Measurements from ENCODE around the gene SORBS2. TPM values are rescaled to one million over a fixed set of nuclear protein-coding genes. Genes with fewer than 3 reads are reported as not detected.

The SORBS2 gene
- total and polyA plus RNA-seq, 2 donors (not counting 1 experiment from before 2014, with no cell fraction given), result 0.25 to 0.89 TPM

GRCh38 chr4:185677637-185678314 lies 134.2 kb downstream of the SORBS2 start:
- no peak overlapping the region for H3K4me2 ChIP-seq (replicated peaks; ENCODE audit: low read depth, low read length, poor library complexity, severe bottlenecking)
- no peaks in the 10 kb centered on the region for H3K9me3 ChIP-seq (ENCODE audit: control extremely low read depth in 1 of 3, control insufficient read depth in 2 of 3, insufficient read depth in 1 of 3, low read length in 2 of 3)
- Mint-ChIP-seq H3K4me3 (no peak overlapping the region), H3K4me1 (no peaks in the 10 kb centered on the region), H3K9me3 (ENCODE audit: insufficient read depth) (peaks cover 3% of the 10 kb centered on the region), H3K27ac (no peak overlapping the region), H3K27me3 (peaks cover 22% of the 10 kb centered on the region)
- H3K9ac ChIP-seq (ENCODE audit: low read length), result no peak overlapping the region
- no peaks in the 10 kb centered on the region for H3K4me1 ChIP-seq (ENCODE audit: control insufficient read depth in 2 of 2, insufficient read depth in 2 of 2, low read length in 2 of 2)
- no peaks in the 10 kb centered on the region for H4K20me1 ChIP-seq (ENCODE audit: control insufficient read depth, insufficient read depth, low read length, poor library complexity, severe bottlenecking)
- no peak overlapping the region for H2AFZ ChIP-seq (ENCODE audit: insufficient read depth, low read depth, low read length, poor library complexity, severe bottlenecking)
- TF ChIP-seq CTCF (IDR thresholded peaks at IDR 0.05) (no peak), EZH2 (IDR thresholded peaks at IDR 0.05; ENCODE audit: borderline replicate concordance, insufficient read depth, low read depth, low read length, poor library complexity, severe bottlenecking) (no peak)
- CTCF ChIA-PET, result no interaction called here
- H3K27me3 ChIP-seq (replicated peaks in 1 of 4; ENCODE audit: control extremely low read depth in 1 of 4, control insufficient read depth in 3 of 4, insufficient read depth in 4 of 4, low read length in 3 of 4), result no peaks in the 10 kb centered on the region
- no peak overlapping the region for H3K4me3 ChIP-seq (ENCODE audit: control extremely low read depth in 1 of 5, extremely low read depth in 1 of 5, insufficient read depth in 1 of 5, low read depth in 2 of 5, low read length in 4 of 5)
- H3K36me3 ChIP-seq (replicated peaks in 1 of 2; ENCODE audit: control extremely low read depth in 1 of 2, control insufficient read depth in 1 of 2, extremely low read depth in 1 of 2, insufficient read depth in 2 of 2, low read length in 1 of 2), result no peaks in the 10 kb centered on the region
- intact Hi-C loops (cut with micrococcal nuclease), result no loop called here
- no CpG with 5 or more reads among the region's 1 CpG for WGBS (ENCODE audit: insufficient coverage)
- no peak overlapping the region for H3K27ac ChIP-seq (ENCODE audit: low read length in 2 of 2)
- POLR2A ChIA-PET, result no interaction called here
- no peak for DNase-seq
- ATAC-seq (ENCODE audit: low read depth), result no peak
- no peaks in the 10 kb centered on the region for H3K79me2 ChIP-seq (ENCODE audit: control insufficient read depth, insufficient read depth, low read length)

GRCh38 chr4:185672618-185673017 lies 139.4 kb downstream of the SORBS2 start:
- H3K4me3 ChIP-seq (ENCODE audit: control extremely low read depth in 1 of 5, extremely low read depth in 1 of 5, insufficient read depth in 1 of 5, low read depth in 2 of 5, low read length in 4 of 5), result no peak overlapping the region
- ChIA-PET CTCF (no interaction called here), POLR2A (no interaction called here)
- Mint-ChIP-seq H3K4me1 (no peaks in the 10 kb centered on the region), H3K9me3 (ENCODE audit: insufficient read depth) (peaks cover 3% of the 10 kb centered on the region), H3K27me3 (peaks cover 18% of the 10 kb centered on the region), H3K27ac (no peak overlapping the region), H3K4me3 (no peak overlapping the region)
- no peak overlapping the region for H2AFZ ChIP-seq (ENCODE audit: insufficient read depth, low read depth, low read length, poor library complexity, severe bottlenecking)
- no peak overlapping the region for H3K9ac ChIP-seq (ENCODE audit: low read length)
- H4K20me1 ChIP-seq (ENCODE audit: control insufficient read depth, insufficient read depth, low read length, poor library complexity, severe bottlenecking), result no peaks in the 10 kb centered on the region
- ATAC-seq (ENCODE audit: low read depth), result no peak
- 83% methylated on average over 2 of the region's 4 CpGs for whole genome bisulfite sequencing (ENCODE audit: insufficient coverage)
- H3K4me2 ChIP-seq (replicated peaks; ENCODE audit: low read depth, low read length, poor library complexity, severe bottlenecking), result no peak overlapping the region
- H3K4me1 ChIP-seq (ENCODE audit: control insufficient read depth in 2 of 2, insufficient read depth in 2 of 2, low read length in 2 of 2), result no peaks in the 10 kb centered on the region
- H3K9me3 ChIP-seq (ENCODE audit: control extremely low read depth in 1 of 3, control insufficient read depth in 2 of 3, insufficient read depth in 1 of 3, low read length in 2 of 3), result no peaks in the 10 kb centered on the region
- intact Hi-C loops (cut with micrococcal nuclease), result no loop called here
- no peak overlapping the region for H3K27ac ChIP-seq (ENCODE audit: low read length in 2 of 2)
- H3K27me3 ChIP-seq (replicated peaks in 1 of 4; ENCODE audit: control extremely low read depth in 1 of 4, control insufficient read depth in 3 of 4, insufficient read depth in 4 of 4, low read length in 3 of 4), result no peaks in the 10 kb centered on the region
- TF ChIP-seq CTCF (IDR thresholded peaks at IDR 0.05), result no peak
- TF ChIP-seq EZH2 (IDR thresholded peaks at IDR 0.05; ENCODE audit: borderline replicate concordance, insufficient read depth, low read depth, low read length, poor library complexity, severe bottlenecking), result no peak
- no peaks in the 10 kb centered on the region for H3K36me3 ChIP-seq (replicated peaks in 1 of 2; ENCODE audit: control extremely low read depth in 1 of 2, control insufficient read depth in 1 of 2, extremely low read depth in 1 of 2, insufficient read depth in 2 of 2, low read length in 1 of 2)
- no peak for DNase-seq
- H3K79me2 ChIP-seq (ENCODE audit: control insufficient read depth, insufficient read depth, low read length), result no peaks in the 10 kb centered on the region
